Breast epithelium (tissue), 4 donors: Measurements from ENCODE around the gene HILPDA. TPM values are rescaled to one million over a fixed set of nuclear protein-coding genes. Genes with fewer than 3 reads are reported as not detected.
"Not testable (repeated sequence)": the region's sequence is repeated elsewhere in the genome, so short reads cannot be mapped to it uniquely, and the experiment has no call there.

ENCODE experiments used
- DNase-seq, 2 donors: peaks; one replicate each; pipeline ENCODE4 v3.0.0-alpha.2; 2019; ENCODE audit warnings: low spot score in 2 of 2
- H3K27ac ChIP-seq, 2 donors: fragments of 200-600 bp; sonication (generic) in 1 of 2; one replicate each; pipeline ENCODE4 v1.5.1; 2016 to 2019; ENCODE audit warnings: mild to moderate bottlenecking in 1 of 2
- H3K27me3 ChIP-seq, 2 donors: fragments of 200-600 bp; sonication (generic) in 1 of 2; one replicate each; pipeline versions ENCODE4 v1.5.1 to v1.6.0; 2017 to 2019; ENCODE audit warnings: control low read depth in 1 of 2, mild to moderate bottlenecking in 1 of 2
- H3K36me3 ChIP-seq: fragments of 200-600 bp; one replicate; pipeline ENCODE4 v1.5.1; 2019
- H3K4me1 ChIP-seq, 2 donors: fragments of 200-600 bp; sonication (generic); one replicate each; pipeline ENCODE4 v1.5.1; 2016 to 2019; ENCODE audit warnings: control low read depth in 1 of 2
- H3K4me3 ChIP-seq, 3 donors: fragments of 200-600 bp; sonication (generic); 1 replicate in 2 of 3; 2 replicates in 1 of 3; pipeline ENCODE4 v1.5.1; 2016 to 2019; ENCODE audit warnings: mild to moderate bottlenecking in 3 of 3, moderate library complexity in 2 of 3
- H3K9me3 ChIP-seq, 2 donors: fragments of 200-600 bp; sonication (generic) in 1 of 2; one replicate each; pipeline ENCODE4 v1.5.1; 2016 to 2019; ENCODE audit warnings: control low read depth in 1 of 2
- CTCF ChIP-seq, 3 donors: fragments of 450-650 bp; IDR thresholded peaks; one replicate each; pipeline ENCODE4 v1.5.1; 2016 to 2017; ENCODE audit warnings: antibody characterized with exemption in 3 of 3, mild to moderate bottlenecking in 3 of 3, moderate library complexity in 3 of 3
- POLR2A ChIP-seq: fragments of 450-650 bp; IDR thresholded peaks from one replicate; pipeline ENCODE4 v1.6.1; 2016; ENCODE audit warnings: antibody characterized with exemption, mild to moderate bottlenecking, moderate library complexity
- POLR2AphosphoS5 ChIP-seq, 3 donors: sonication (generic); formaldehyde crosslinking; IDR thresholded peaks; one replicate each; pipeline ENCODE4 v1.6.1; 2017; ENCODE audit warnings: antibody characterized with exemption in 3 of 3
- intact Hi-C: fragments of 100-400 bp; cut with DNase I; formaldehyde crosslinking; loops from one replicate; pipeline ENCODE4 v1.15.1; 2023; ENCODE audit warnings: low total_unique reads
- total RNA-seq, 3 donors: library from RNA; depleted of rRNA; stranded (reverse); fragments of >200 nt; gene quantifications; one replicate each; pipeline ENCODE4 v1.1.0, GENCODE V29; 2016

Gene HILPDA
- total RNA-seq, 3 donors from 2014 or later: 25.3 to 34.4 (median 27.7) TPM

- Histone ChIP-seq H3K27me3 (no peaks in the 10 kb centered on the region), H3K4me1 (peaks cover 0 to 11% of the 10 kb centered on the region in 2 donors), H3K9me3 (no peaks in the 10 kb centered on the region), H3K4me3 (peak overlapping the region; percentile 74 to 99 (median 84)), H3K36me3 (no peaks in the 10 kb centered on the region), H3K27ac (peak overlapping the region; percentile 92 to 96)
- intact Hi-C loops: no loop called here
- no peak for DNase-seq
- TF ChIP-seq POLR2A: no peak
- TF ChIP-seq CTCF (IDR thresholded peaks at IDR 0.05): peak in 2 of 3 donors; percentile 31 to 56
These were observed 703 bp upstream of the HILPDA start for GRCh38 chr7:128454808-128455542.

GRCh38 chr7:128456255-128456725, 612 bp downstream of the HILPDA start:
- Histone ChIP-seq H3K27ac (peak overlapping the region; percentile 92 to 96), H3K4me1 (peaks cover 0 to 11% of the 10 kb centered on the region in 2 donors), H3K4me3 (peak overlapping the region; percentile 74 to 99 (median 84)), H3K9me3 (no peaks in the 10 kb centered on the region), H3K27me3 (no peaks in the 10 kb centered on the region), H3K36me3 (no peaks in the 10 kb centered on the region)
- TF ChIP-seq POLR2AphosphoS5 (IDR thresholded peaks at IDR 0.05) (no peak), POLR2A (no peak), CTCF (IDR thresholded peaks at IDR 0.05) (no peak)
- intact Hi-C loops: no loop called here
- DNase-seq: no peak

- intact Hi-C loops, H3K27ac ChIP-seq: not testable (repeated sequence)
These were observed 1.7 kb downstream of the HILPDA start for GRCh38 chr7:128457385-128457784.

DNA sequence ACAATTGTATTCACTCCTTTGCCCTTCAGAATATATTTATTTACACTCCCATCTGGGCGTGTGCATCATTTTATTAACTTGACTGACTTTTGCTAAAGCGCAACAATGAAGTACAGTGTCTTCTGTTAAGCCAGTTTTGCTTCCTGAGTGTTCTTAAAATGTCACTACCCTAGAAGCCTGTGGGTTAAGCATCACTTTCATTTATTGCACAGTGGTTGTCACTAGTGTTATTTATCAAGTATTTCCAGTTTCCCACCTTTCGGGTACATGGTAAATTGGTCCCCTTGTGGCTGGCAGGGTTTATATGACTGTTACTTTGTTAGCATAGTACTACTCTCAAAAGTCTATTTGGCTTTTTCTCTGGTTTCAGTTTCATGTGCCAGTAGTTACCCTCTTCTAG, 3.3 kb downstream of the HILPDA start:
- Histone ChIP-seq H3K27me3 (no peaks in the 10 kb centered on the region), H3K4me3 (no peak overlapping the region), H3K27ac (peak overlapping the region in 1 of 2 donors; percentile 33), H3K9me3 (no peaks in the 10 kb centered on the region), H3K4me1 (peaks cover 0 to 11% of the 10 kb centered on the region in 2 donors), H3K36me3 (no peaks in the 10 kb centered on the region)
- no peak for DNase-seq
- TF ChIP-seq POLR2A: no peak
- TF ChIP-seq POLR2AphosphoS5 (IDR thresholded peaks at IDR 0.05): no peak
- TF ChIP-seq CTCF (IDR thresholded peaks at IDR 0.05): no peak
- intact Hi-C loops: no loop called here

More at GRCh38 chr7:128457385-128457784, 1.7 kb downstream of the HILPDA start:
- H3K9me3 ChIP-seq, DNase-seq, H3K27me3 ChIP-seq, H3K36me3 ChIP-seq: not testable (repeated sequence)
- H3K4me3 ChIP-seq: peak overlapping the region in 1 of 3 donors; percentile 99
- peaks cover 0 to 11% of the 10 kb centered on the region in 2 donors for H3K4me1 ChIP-seq

GRCh38 chr7:128459394-128459878, 3.8 kb downstream of the HILPDA start:
- Histone ChIP-seq H3K9me3 (no peaks in the 10 kb centered on the region), H3K4me3 (peak overlapping the region in 1 of 3 donors; percentile 5), H3K4me1 (peaks cover 0 to 11% of the 10 kb centered on the region in 2 donors), H3K36me3 (no peaks in the 10 kb centered on the region), H3K27me3 (no peaks in the 10 kb centered on the region), H3K27ac (no peak overlapping the region)
- DNase-seq: peak in 1 of 2 donors; percentile 63
- intact Hi-C loops: no loop called here
- peak; percentile 78 to 88 (median 80) for TF ChIP-seq CTCF (IDR thresholded peaks at IDR 0.05)
- no peak for TF ChIP-seq POLR2A
